ENCODE measurements around the gene ADGRB3. TPM values are rescaled to one million over a fixed set of nuclear protein-coding genes. Genes with fewer than 3 reads are reported as not detected.

The ADGRB3 gene
- total and polyA plus RNA-seq, 10 of the 15 experiments (the other 5 are each of a cell fraction or from before 2014, with no cell fraction given): 0.03 to 0.06 TPM; not detected in 8

- H3K4me3 ChIP-seq: no peak overlapping the region
- no peaks in the 10 kb centered on the region for H3K36me3 ChIP-seq (ENCODE audit: control insufficient read depth in 2 of 2, insufficient read depth in 2 of 2, low read length in 1 of 2)
- CTCF ChIA-PET: no interaction called here
- no peaks in the 10 kb centered on the region for H4K20me1 ChIP-seq (ENCODE audit: control insufficient read depth, insufficient read depth)
- no peaks in the 10 kb centered on the region for H3K4me1 ChIP-seq (ENCODE audit: control insufficient read depth, insufficient read depth, low read length)
- no peak overlapping the region for H3K9ac ChIP-seq (ENCODE audit: control insufficient read depth, insufficient read depth, low read length)
- SMC1A ChIA-PET (ENCODE audit: uncharacterized antibody, unreplicated experiment): interaction anchor here (0.9 kb wide), 1 partner anchor 30 kb away, joined by 3 read pairs; no protein-coding TSS in a partner anchor
- no peak overlapping the region for H2AFZ ChIP-seq (ENCODE audit: control insufficient read depth, low read depth, low read length)
- H3K79me2 ChIP-seq (ENCODE audit: control insufficient read depth, insufficient read depth, low read length): no peaks in the 10 kb centered on the region
- DNase-seq (ENCODE audit: low read depth, low spot score) (no peak), FAIRE-seq (no peak), ATAC-seq (no peak)
- in situ Hi-C loops (cut with MboI) (no loop called here), intact Hi-C loops (cut with micrococcal nuclease; ENCODE audit: unreplicated experiment) (no loop called here)
- no peak overlapping the region for H3K4me2 ChIP-seq (ENCODE audit: control insufficient read depth, insufficient read depth)
- no peaks in the 10 kb centered on the region for H3K27me3 ChIP-seq (replicated peaks in 1 of 2; ENCODE audit: control insufficient read depth in 2 of 2, insufficient read depth in 2 of 2, low read length in 1 of 2)
- no peaks in the 10 kb centered on the region for H3K9me3 ChIP-seq (replicated peaks; ENCODE audit: control insufficient read depth, insufficient read depth, low read length)
- TF ChIP-seq E4F1 (IDR thresholded peaks at IDR 0.05; ENCODE audit: borderline replicate concordance, partially characterized antibody) (no peak), NRF1 (conservative IDR thresholded peaks at IDR 0.05; ENCODE audit: low read depth, low read length) (no peak), RB1 (IDR thresholded peaks at IDR 0.05; ENCODE audit: borderline replicate concordance) (no peak), ZBTB33 (IDR thresholded peaks at IDR 0.05) (no peak), SIX5 (IDR thresholded peaks at IDR 0.05; ENCODE audit: low read depth, low read length, severe bottlenecking) (no peak)
- H3K27ac ChIP-seq (ENCODE audit: control insufficient read depth, insufficient read depth): no peak overlapping the region
- BruUV-seq (replicated peaks): no TSS peak
- POLR2A ChIA-PET: no interaction called here
- RAD21 ChIA-PET (ENCODE audit: unreplicated experiment): interaction anchor here (0.5 kb wide), 1 partner anchor 115 kb away, joined by 3 read pairs; no protein-coding TSS in a partner anchor
Observed at GRCh38 chr6:68852791-68853190, 217.7 kb downstream of the ADGRB3 start.
